Measurements from ENCODE around the gene DPCD.

DNA sequence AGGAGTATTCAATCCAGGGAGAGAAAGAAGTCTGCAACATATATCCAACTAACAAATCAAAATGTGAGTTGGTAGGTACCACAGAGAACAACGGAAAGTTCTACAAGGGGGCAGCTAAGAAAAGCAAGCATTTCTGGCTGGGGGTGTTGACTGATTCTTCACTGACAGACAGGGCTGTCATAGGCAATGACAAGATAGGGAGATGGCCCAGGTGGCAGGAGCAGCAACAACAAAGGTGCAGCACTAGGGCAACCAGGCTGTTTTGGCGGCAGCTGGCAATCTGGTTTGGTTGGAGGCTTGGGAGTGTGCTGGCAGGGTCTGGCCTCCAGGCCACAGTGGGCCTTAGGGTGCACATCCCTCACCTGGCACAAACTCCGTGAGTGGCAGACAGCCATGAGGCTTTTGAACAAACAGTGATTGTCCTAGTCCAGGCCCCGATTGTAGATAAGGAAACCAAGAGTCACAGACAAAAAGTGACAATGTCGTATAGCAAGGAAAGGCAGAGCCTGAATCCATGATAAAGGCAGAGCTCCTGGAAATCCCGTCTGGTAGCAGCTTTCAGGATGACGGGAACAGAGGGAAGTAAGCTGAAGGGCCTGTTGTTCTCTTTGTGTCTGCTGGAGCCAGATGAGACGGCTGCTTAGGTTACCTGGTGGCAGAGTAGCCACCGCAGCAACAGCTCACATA lies 28.4 kb downstream of the DPCD start:
- no peak for TF ChIP-seq EZH2 (IDR thresholded peaks at IDR 0.05; ENCODE audit: borderline replicate concordance, low read length)
- TF ChIP-seq, protein P1, sequence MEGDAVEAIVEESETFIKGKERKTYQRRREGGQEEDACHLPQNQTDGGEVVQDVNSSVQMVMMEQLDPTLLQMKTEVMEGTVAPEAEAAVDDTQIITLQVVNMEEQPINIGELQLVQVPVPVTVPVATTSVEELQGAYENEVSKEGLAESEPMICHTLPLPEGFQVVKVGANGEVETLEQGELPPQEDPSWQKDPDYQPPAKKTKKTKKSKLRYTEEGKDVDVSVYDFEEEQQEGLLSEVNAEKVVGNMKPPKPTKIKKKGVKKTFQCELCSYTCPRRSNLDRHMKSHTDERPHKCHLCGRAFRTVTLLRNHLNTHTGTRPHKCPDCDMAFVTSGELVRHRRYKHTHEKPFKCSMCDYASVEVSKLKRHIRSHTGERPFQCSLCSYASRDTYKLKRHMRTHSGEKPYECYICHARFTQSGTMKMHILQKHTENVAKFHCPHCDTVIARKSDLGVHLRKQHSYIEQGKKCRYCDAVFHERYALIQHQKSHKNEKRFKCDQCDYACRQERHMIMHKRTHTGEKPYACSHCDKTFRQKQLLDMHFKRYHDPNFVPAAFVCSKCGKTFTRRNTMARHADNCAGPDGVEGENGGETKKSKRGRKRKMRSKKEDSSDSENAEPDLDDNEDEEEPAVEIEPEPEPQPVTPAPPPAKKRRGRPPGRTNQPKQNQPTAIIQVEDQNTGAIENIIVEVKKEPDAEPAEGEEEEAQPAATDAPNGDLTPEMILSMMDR (IDR thresholded peaks at IDR 0.05; ENCODE audit: low read length), result no peak

All from OCI-LY1 (cell line).